ENCODE measurements around the gene TBX10. TPM values are rescaled to one million over a fixed set of nuclear protein-coding genes. Genes with fewer than 3 reads are reported as not detected.
"Not testable (repeated sequence)": the region's sequence is repeated elsewhere in the genome, so short reads cannot be mapped to it uniquely, and the experiment has no call there.

Gene TBX10
- not detected for polyA plus RNA-seq (2012; ENCODE audit: insufficient read depth, insufficient read length)

DNA sequence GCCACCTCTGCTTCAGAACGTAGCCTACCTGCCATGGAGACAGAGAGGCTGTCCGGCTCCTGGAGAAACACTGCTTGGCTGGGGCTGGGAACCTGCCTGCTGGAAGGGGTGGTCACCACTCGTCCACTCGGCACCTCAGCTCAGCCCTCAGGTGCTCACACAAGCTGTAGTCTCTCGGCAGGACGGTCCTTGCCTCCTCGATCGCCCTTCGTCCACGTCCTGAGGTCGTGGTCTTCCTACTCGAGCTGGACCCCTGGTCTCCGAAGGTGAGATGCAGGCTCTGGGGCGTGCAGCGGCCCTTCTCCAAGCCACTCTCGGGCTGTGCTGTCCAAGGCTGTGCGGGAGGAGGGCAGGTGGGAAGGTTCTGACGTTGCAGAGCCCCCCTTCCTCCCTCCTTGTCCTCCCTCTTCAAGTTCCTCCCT lies at the start of gene TBX10:
TBX10 (minus strand) TSS at position 326 of the 422 bp plus-strand sequence; CDS start at position 35, 291 bp downstream.
- no peak within 1 kb of the TSS for H3K4me3 ChIP-seq (ENCODE audit: low read length)
- DNase-seq (ENCODE audit: low read depth, low spot score): no peak

DNA sequence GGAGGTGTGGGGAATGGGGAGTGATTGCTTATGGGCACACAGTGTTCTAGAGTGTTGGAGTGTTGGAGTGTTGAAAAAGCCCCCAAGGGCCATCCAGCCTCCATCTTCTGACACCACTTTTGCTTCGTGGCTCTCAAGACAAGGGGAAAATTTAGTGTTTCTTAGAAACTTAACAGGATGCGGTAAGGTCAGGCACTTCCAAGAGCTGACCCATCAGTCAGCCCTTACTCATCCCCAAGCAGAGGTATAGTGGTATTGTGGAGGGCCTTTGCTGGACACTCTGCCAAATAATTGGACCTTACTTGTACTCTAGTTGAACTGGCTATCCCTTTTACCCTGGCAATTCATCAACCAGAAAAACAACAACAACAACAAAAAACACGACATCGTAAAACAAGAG lies 49.6 kb upstream of the TBX10 start:
- H3K4me3 ChIP-seq (ENCODE audit: low read length): no peak overlapping the region
- no peak for DNase-seq (ENCODE audit: low read depth, low spot score)

DNA sequence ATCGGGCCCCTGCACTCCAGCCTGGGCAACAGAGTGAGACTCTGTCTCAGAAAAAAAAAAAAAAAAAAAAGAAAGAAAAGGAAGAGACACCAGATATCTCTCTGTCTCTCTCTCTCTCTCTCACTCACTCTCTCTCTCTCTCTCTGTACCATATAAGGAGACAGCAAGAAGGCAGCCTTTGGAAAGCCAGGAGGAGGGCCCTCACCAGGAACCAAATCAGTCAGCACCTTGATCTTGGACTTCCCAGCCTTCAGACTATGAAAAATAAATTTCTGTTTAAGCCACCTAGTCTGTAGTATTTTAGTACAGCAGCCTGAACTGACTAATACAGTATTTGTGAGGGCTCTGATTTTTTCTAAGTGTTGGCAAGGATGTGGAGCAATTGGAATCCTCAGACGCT lies 48.4 kb upstream of the TBX10 start:
- DNase-seq (ENCODE audit: low read depth, low spot score): peak; percentile 19
- H3K4me3 ChIP-seq (ENCODE audit: low read length): no peak overlapping the region

DNA sequence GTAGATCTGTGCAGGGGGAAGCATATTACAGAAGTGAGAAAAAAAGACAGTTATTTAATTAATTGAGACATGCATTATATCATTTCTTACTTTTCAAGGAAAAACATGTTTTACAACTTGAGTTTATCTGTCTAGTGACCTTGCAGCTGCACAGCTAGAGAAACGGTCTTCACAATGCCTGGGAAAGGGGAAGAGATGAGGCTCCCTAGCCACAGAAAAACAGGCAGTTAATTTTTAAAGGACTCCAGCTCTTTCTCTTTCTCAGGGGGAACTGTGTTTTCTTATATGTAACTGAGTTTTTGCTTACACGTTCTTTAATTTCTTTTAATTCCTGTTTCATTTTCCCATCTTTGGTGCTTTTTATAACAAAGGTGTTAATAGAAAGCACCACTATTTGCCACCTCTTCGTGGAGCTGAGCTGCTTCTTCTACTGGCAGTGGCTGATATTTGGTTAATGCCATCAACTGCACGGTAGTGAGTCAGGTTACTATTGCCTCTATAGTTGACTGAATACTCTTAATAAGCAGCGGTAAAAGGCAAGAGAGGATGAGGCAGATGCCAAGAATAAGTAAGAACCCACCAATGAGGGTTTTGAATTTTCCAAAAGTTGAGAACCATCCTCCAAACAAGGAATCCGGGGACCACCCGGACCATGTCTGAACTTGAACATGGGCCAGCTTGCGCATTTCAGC lies 46.2 kb upstream of the TBX10 start:
- H3K4me3 ChIP-seq (ENCODE audit: low read length): peak overlapping the region; percentile 8
- peak; percentile 18 for DNase-seq (ENCODE audit: low read depth, low spot score)

DNA sequence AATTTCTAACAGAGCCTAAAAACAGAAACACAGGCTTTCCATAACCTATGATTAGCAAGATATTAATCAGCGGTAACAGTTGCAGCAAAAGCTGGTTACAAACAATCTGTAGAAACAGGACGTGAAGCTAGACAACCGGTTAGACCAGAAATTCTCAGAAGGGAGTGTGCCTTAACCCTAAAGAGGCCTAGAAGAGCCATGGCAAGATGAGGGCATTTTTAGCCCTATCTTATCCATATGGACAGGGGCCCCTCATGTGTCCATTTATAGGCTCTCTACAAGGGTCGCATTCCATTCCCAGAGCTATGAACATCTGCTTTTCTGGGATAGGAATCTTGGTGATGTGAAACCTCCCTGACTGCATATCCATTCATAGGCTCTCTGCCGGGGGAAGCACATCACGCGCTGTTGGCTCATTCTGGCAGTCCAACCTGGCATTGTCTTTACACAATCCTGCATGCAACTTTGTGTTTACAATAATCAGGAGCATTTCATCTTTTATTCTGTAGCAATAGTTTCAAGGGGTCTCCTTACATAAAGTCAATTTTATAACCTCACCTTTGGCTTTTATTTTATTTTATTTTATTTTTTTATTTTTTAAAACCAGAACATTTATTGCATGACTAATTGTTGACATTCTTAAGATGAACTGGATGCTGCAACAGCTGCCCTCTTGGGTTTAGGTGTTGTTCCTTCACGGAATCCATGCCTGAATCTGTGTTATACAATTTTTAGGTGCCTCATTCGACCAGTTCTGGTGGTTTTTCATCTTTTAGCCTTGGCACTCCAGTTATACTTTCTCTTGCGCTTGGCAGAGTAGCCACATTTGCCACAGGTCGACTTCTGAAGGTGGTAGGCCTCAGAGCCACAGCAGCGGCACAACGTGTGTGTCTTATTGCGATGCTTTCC lies 42.8 kb upstream of the TBX10 start:
- DNase-seq (ENCODE audit: low read depth, low spot score); H3K4me3 ChIP-seq (ENCODE audit: low read length): not testable (repeated sequence)

DNA sequence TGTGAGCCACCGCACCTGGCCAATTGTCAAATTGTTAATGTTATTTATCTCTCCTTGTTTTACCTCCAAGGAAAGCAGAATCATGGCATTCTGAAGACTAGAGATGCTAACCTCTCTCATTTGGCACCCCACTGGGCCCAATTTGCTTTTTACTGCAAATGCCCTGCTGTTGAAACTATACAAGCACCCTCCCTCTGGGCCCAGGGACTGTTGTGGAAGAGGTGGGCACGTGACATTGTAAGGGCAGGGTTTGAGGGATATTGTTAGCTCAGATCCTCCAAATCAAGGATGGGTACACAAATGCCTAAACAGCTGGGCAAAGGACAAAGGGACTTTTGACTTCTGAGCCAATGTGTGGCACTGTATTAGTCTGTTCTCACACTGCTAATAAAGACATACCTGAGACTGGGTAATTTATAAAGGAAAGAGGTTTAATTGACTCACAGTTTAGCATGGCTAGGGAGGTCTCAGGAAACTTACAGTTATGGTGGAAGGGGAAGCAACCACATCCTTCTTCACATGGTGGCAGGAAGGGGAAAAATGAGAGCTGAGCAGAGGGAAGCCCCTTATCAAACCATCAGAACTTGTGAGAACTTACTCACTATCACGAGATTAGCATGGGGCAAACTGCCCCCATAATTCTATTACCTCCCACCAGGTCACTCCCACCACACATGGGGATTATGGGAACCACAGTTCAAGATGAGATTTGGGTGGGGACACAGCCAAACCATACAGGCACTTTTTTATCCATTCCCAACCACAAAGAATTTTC lies 41.3 kb upstream of the TBX10 start:
- peak; percentile 45 for DNase-seq (ENCODE audit: low read depth, low spot score)
- no peak overlapping the region for H3K4me3 ChIP-seq (ENCODE audit: low read length)

DNA sequence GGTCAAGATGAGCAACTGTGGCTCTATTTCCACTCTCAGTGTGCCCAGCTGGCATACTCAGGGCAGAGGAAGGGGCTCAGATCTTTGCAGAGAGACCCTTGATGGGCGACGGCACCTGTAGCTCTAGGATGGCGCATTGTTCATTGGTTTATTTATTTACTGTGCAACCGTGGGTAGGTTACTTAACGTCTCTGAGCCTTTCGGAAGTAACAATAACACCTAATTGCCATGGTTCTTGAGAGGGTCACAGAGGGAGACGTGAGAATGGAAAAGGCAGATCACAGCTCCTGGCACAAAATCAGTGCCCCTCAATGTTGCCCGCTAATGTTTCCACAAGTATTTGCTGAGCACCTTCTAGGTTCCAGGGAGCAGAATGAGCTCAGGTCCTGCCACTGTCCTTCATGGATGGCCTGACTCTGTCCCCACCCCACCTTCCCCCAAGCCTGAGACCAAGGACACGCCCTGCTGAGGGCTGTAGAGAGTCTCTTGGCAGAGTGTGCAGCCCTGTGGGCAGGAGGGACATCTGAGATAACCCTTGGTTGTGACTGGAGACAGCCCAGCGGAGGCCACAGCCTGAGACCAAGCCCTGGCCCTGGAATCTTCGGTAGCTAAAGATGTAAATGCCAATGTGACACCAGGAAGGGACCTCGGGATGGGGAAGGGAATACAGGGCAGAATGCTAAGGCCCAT lies 35.6 kb upstream of the TBX10 start:
- no peak overlapping the region for H3K4me3 ChIP-seq (ENCODE audit: low read length)
- no peak for DNase-seq (ENCODE audit: low read depth, low spot score)

DNA sequence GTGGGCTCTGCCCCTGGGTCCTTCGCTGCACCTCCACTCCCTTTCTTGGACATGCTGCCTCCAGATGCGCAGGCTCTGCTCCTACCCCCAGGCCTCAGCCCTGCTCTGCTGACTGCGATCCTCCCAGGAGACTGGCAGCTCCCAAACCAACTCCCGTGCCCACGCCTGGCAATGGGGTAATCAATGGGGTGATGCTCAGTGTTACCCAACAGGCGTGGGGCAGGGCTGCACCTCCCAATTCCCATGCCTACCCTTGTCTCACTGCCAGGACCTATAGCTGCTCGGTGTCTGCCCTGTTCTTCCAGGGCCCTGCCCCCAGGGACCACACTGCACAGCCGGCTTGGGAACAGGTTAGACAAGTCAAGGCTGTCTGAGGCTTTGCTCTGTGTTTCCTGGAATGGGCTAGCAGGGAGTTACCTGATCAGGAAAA lies 34.9 kb upstream of the TBX10 start, which contains the start of gene ALDH3B2:
ALDH3B2 (minus strand) TSS at position 182 of the 430 bp plus-strand sequence. CDS start 7,688 bp downstream, outside the sequence.
- no peak for DNase-seq (ENCODE audit: low read depth, low spot score)
- H3K4me3 ChIP-seq (ENCODE audit: low read length): no peak within 1 kb of the TSS

DNA sequence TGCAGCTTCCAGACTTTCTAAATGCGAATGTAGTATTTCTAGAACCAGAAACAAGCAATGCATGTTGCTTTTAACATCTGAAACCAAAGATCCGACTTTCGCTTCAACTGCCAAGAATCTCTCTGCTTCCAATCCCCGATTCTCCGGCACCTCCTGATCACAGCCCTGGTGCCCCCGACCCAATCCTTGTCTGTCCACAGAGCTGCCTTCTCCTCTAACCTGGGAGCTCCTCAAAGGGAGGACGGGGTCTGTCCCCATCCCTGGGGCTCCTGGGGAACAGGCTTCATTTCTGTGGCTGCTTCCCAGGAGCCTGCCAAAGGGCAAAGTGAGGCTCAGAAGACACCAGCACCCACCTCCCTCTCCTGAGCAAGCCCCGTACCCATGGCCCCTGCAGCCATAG lies 34.3 kb upstream of the TBX10 start:
- no peak for DNase-seq (ENCODE audit: low read depth, low spot score)
- H3K4me3 ChIP-seq (ENCODE audit: low read length): no peak overlapping the region

DNA sequence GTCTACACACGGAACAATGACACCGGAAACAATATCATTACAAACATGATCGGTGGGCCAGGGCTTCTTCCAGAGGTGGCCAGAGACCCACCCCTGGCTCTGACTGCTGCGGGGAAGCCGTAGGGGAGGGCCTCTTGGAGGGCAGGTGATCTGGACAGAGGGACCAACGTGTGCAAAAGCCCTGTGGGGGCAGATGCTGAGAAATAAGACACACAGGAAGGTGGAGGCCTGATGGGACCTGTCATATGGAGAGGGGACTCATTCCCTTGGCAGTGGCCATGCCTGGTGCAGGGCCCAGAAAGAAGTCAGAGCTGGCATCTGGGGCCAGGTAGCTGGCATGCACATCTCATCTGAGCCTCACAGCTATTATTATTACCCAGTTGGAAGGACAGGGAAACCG lies 33.8 kb upstream of the TBX10 start:
- H3K4me3 ChIP-seq (ENCODE audit: low read length): no peak overlapping the region
- no peak for DNase-seq (ENCODE audit: low read depth, low spot score)

DNA sequence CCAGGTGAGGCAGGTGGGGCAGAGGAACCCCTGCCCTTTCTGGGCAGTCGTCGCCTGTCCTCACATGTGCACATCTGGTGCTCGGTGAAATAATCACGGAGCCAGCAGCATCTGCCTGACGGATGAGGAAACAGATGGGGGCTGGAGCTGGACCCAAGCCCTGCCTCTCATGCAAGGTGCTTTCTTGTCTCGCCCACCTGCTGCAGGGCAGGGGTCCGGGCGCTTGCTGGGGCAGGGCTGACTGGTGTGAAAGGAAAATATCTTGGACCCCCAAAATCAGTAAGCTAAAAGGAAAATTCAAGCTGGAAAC lies 31.6 kb upstream of the TBX10 start:
- no peak overlapping the region for H3K4me3 ChIP-seq (ENCODE audit: low read length)
- DNase-seq (ENCODE audit: low read depth, low spot score): no peak

DNA sequence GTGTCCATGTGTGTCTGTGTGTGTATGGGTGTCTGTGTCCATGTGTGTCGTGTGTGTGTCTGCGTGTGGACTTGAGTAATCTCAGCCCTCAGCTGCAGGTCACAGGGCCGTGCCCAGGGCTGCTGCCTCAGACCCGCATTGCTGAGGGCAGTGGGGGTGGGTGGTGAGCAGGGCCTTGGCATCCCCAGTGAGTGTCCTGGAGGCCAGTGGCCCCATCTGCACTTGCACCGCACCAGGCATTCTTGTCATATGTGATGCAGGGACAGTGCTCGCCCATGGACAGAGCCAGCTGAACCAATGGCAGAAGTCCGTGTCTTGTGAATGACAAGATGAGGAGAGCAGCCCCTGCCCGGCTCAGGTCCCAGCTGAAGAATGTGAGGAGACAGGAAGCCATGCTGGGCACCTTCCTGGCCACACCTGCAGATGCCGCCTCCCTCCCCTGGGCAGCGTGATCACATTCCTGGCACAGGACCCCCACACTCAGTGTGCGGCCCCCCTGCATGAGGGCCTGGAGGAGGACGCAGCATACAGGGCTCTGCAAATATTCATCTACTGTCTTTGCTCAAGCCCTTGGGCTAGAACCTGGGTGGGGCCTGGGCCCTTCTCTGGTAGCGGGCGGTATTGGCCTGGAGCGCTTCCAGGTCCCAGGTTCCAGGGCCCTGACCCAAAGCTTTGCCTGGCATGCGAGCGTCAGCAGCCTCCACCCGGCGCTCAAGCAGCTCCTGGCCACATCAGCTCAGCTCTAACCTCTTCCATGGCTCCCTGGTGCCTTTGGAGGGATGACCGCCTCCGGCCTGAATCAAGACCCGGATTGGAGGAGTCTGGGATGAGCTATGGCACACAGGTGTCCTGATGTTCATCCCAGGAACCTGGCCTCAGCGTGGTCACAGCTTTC lies 31.0 kb upstream of the TBX10 start:
- H3K4me3 ChIP-seq (ENCODE audit: low read length): no peak overlapping the region
- DNase-seq (ENCODE audit: low read depth, low spot score): no peak

DNA sequence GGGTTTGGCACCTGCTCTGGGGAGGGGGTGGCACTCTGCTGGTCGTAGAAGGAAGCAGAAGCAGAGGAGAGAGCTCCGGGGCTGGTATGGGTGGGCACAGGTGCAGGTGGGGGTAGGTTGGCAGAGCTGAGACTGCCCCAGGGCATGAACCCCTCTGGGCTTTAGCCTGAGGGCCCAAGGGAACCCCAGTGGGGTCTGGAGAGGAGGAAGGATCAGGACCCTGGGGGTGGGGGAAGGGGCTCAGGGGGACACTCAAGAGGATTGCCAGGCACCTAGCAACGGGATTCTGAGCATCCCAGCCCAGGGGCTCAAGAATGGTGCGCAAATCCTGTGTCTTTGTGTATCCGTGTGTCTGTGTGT lies 28.6 kb upstream of the TBX10 start:
- DNase-seq (ENCODE audit: low read depth, low spot score): no peak
- H3K4me3 ChIP-seq (ENCODE audit: low read length): no peak overlapping the region

DNA sequence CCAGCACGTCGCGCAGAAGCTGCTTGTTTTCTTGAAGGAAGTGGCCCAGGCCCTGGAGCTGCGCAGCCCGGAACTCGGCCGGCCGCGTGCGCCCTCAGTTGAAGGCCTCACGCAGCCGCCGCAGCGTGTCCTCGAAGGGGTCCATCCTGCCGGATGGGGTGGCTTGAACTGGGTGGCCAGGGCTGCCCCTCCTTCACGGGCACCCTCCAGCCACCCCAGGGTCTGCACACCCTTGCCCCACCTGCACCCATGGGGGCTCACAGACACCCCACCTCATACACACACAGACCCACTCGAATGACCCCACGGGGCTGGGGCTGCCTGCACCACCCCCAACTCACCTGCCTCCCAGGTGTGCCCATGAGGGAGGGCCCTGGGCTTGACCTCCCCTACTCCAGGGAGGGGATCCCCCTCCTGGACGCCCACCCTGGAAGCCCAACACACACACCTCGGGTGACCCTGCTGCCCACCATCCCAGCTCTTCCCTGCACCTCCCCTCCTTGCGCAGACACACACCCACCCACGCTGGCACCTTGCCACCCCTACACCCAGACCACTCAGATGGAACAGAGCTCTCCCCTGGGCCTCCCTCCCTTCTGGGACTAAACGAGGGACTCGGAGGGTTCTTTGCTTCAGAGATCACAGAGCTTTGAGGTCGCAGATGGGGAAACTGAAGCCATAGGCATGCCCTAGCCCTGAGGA lies 28.1 kb upstream of the TBX10 start:
- no peak overlapping the region for H3K4me3 ChIP-seq (ENCODE audit: low read length)
- peak; percentile 82 for DNase-seq (ENCODE audit: low read depth, low spot score)

DNA sequence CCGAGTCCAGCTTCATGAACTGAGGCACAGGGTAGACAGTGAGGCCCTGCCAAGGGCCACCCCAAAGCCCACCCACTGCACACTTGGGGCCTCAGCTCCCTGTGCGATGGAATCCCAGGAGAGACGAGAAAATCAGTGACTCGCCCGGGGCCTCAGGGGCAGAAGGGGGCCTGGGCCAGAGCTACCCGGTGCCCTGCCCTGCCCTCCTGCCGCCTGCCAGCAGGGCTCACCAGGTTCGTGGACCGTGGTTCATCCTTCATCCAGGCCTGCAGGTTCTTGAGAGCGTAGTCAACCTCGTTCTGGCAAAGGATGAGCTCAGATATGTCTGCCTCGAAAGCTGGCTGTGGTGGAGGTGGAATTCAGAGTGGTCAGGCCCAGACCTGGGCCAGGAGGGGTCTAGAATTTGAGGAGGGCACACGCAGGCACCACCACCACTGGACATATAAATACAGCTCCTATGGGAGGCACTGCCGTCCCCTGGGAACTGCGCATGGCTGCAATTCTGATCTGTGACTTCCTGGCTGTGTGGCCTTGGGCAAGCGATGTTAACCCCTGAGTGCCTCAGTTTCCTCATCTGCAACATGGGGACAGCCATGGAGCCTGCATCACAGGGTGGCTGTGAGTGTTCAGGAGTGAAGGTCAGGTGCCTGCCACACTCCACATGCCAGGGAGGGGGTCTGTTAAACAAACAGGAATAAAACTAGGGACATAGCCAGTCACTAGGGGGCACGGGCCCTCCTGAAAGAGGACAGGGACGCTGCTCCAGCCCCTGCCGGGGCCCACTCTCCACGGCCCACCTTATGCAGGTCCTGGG lies 27.3 kb upstream of the TBX10 start:
- no peak for DNase-seq (ENCODE audit: low read depth, low spot score)
- H3K4me3 ChIP-seq (ENCODE audit: low read length): no peak overlapping the region

DNA sequence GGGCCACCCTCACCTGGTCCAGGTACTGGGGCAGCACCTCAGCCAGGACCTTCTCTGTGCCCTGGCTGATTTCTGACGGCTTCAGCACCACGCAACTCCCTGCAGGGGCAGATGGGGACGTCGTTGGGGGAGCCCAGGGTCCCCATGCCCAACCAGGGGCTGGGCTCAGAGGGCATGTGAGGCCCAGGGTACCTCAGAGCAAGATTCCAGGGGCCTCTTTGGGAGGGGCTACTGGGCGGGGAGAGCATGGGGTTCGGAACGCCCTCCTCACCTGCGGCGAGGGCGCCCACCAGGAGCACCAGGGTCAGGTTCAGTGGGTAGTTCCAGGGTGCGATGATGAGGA lies 26.7 kb upstream of the TBX10 start:
- no peak for DNase-seq (ENCODE audit: low read depth, low spot score)
- no peak overlapping the region for H3K4me3 ChIP-seq (ENCODE audit: low read length)
